AG09319 (cell line): ENCODE data around the gene MCC.

Experiments
- DNase-seq: peaks from one replicate; pipeline ENCODE4 v3.0.0-alpha.2; 2010; ENCODE audit warnings: low read depth; ENCODE audit errors: extremely low read depth
- CTCF ChIP-seq: IDR thresholded peaks from 2 replicates; pipeline ENCODE4 v1.5.1; 2011; ENCODE audit warnings: low read depth, mild to moderate bottlenecking, inconsistent platforms, low read length, moderate library complexity

Gene MCC

GRCh38 chr5:113026211-113026610 lies 462.0 kb downstream of the MCC start:
- TF ChIP-seq CTCF, result no peak
- DNase-seq, result no peak

- DNase-seq, result no peak
Observed at GRCh38 chr5:113025596-113025995, 462.7 kb downstream of the MCC start.

GRCh38 chr5:113024076-113024697 lies 464.1 kb downstream of the MCC start:
- no peak for DNase-seq
- no peak for TF ChIP-seq CTCF

More at GRCh38 chr5:113025596-113025995, 462.7 kb downstream of the MCC start:
- TF ChIP-seq CTCF, result no peak

GRCh38 chr5:113022661-113023060 lies 465.6 kb downstream of the MCC start:
- no peak for TF ChIP-seq CTCF
- no peak for DNase-seq

- TF ChIP-seq CTCF, result no peak
- DNase-seq, result no peak
Observed at GRCh38 chr5:113020461-113021273, 467.6 kb downstream of the MCC start.

- no peak for TF ChIP-seq CTCF
- DNase-seq, result no peak
Observed at GRCh38 chr5:113017881-113018635, 470.2 kb downstream of the MCC start.

- DNase-seq, result no peak
- TF ChIP-seq CTCF, result no peak
Observed at GRCh38 chr5:113005454-113005853, 482.8 kb downstream of the MCC start.
